Activated T-helper 9 cell treated with anti-CD3 and anti-CD28 coated beads, Interleukin-2, amount 50 U/mL, for 16 hours (primary cell): Measurements from ENCODE around the gene BCL11B.

ENCODE experiments used
- DNase-seq: peaks from one replicate; pipeline ENCODE4 v3.0.0-alpha.2; 2020; ENCODE audit warnings: low read depth

BCL11B gene

DNA sequence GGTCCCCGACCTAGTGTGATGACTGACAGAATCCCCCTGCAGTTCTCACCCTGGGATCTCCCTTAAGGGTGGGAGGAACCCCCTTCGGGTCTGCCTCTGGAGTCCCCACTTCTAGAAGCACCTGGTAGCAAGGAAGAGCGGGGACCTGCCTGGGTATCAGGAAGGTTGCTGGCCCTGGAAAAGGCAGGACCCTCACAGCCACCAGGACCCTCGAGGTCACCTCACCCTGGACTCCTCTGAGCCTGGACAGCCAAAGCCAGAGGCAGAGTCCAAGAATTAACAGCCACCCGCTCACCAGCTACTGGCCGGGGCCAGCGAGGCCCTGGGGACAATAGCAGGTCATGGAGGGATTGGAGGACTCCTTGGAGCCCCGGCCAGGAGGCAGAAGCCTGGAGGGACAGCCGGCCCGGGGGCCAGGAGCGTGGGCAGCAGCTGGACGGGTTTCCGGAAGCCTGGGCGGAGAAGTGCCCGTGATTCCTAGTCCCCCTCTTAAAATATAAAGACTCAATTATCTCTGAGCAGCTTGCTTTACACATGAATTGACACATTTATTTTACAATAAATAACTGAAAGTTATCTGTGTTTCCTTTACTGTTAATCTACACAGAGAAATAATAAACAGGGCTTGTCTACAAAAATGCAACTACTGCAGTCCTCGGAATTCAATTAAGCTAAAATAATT, 17.5 kb downstream of the BCL11B start:
- no peak for DNase-seq

DNA sequence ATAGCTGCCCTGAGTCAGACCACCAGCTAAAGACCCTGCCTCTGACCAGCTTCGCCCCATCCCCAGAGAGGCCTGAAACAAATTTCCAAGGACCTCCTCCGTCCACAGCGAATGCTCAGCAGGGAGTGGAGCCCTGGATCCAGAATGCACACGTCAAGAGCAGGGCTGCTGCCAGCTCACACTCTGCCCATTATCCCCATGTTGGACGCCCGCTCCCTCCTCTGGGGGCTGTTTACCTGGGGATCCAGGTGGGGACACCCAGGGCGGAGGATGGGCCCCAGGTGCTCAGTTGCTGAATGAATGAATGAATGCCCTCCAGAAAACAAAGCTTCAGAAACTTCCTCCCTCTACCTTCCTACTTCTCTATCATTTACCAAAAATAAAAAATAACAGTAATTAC, 18.1 kb downstream of the BCL11B start:
- DNase-seq: no peak

DNA sequence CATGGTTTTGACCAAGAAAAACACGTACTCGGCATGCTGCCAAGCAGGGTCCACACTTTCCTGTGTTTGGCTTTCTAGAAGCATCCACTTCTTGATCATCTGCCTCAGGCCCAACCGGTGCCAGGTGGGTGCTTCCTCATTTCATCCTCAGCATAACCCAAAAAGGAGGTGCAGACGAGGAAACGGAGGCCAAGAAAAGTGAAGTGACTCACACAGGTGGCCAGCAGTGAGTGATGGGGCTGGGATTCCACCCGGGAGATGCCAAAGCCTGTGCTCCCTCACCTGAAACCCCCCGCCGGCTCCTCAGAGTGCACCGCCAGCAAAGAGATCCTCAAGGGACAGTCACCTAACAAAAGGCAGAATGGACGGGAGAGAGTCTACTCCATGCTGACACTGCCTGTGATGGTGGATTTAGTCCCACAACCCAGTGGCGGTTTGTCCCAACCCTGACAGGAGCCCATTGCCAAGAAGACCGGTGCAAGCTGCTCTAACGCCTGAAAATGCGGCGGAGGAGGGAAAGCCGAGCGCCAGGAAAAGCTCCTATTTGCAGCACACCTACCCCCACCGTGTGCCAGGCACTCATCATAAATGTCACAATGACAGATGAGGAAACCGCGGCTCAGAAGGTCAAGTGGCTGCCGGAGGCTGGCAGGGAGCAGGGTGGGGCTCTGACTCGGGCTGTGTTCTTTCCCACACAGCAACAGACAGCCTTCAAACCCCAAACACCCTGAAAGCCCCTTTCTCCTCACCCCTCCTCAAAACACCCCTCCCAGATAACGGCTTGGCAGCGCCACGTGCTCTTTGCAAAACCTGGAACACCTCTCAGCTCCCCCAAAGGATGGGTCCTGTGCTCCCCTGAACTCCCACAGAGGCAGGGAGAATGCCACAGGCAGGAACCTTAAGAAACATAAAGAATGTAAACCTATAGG, 18.8 kb downstream of the BCL11B start:
- DNase-seq: no peak

DNA sequence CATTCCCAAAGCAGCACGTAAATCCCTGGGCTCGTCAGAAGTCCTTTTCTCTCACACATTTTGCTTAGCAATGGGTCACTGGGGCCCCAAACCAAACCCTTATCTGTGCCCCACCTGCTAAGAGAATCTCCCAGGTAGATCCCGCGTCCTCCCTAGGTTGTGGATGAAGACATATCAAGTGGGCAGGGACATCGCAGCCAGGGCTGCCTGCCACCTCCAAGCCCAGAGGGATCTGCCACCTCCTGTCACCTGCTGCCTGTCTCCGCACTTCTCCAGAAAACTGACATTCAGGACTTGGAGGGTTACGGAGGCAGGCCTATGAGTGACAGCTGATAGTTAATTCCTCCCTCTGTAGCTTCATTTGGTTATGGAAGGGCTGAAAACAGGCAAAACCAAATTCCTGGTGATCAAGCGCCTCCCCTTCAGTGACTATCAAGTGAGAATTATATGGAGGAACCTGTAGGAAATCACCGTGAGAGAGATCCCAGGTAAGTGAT, 19.5 kb downstream of the BCL11B start:
- DNase-seq: no peak

DNA sequence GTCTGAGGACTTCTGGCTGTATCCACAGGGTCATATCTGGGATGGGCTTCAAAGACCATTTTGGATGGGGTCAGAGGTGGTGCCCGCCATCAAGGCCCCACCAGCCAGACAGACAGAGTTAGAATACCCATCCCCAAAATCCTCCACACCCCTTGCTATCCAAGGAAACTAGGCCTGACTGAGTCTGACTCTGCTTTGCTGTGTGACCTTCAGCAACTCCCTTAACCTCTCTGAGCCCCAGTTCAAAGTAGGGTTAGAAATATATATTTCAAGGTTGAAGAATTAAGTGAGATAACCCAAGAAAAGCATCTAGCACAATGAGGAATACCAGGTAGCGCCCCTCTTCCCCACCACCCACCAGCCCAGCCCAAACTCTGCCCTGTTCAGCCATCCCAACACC, 20.3 kb downstream of the BCL11B start:
- DNase-seq: no peak

DNA sequence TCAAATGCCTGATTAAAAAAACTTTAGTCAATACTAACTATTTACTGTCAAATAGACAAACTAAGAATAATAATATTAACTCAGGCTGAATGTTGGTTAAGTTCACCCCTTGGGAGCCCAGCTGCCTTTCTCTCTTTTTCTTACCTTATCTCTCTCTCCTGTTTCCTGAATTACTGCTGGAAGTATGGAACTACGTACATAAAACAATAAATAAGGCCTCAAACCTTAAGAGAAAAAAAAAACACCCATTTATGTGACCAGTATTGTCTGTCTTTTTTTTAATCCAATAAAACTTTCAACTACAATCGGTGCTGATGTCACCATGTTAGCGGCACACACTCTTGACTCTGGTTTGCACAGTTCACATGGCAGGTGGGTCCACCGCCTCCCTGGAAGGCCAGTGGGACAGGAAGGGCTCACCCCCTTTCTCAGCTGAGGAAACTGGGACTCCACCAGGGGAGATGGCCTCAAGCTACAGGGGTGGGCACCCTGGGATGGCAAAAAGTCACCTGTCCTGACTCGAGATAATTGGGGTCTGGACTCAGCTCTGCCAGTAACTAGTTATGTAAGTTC, 21.3 kb downstream of the BCL11B start:
- no peak for DNase-seq

DNA sequence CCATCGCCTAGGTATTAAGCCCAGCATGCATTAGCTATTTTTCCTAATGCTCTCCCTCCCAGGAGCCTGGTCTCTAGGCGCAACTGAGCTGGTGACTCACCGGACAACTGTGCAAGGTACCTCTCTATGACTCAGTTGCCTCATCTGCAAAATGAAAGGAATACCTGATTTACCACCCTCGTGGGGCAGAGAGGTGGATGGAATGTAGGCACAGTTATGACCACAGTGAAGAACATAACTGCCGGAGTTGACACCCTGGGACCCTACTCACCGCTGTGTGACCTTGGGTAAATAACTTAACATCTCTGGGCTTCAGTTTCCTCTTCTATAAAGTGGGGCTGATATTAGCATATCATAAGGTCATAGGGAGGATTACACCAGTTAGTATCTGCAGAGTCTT, 22.6 kb downstream of the BCL11B start:
- no peak for DNase-seq

DNA sequence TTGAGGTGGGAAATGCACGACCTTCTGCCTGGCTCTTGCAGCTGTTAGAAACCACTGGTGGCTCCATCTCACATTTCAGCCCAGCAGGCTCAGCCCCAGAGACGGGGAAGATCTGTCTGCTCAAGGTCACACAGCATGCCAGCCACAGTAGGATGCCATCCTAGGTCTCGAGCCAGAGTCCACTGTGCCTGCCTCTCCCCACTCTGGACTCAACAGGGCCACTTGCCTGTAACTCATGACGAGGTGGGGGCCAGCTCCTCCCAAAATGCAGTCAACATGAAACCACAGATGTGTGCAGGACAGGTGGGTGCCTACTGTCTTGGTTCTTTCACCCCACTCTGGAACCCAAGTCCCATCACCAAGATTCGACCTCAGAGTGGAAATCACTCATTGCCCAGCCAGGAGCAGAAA, 23.2 kb downstream of the BCL11B start:
- no peak for DNase-seq

DNA sequence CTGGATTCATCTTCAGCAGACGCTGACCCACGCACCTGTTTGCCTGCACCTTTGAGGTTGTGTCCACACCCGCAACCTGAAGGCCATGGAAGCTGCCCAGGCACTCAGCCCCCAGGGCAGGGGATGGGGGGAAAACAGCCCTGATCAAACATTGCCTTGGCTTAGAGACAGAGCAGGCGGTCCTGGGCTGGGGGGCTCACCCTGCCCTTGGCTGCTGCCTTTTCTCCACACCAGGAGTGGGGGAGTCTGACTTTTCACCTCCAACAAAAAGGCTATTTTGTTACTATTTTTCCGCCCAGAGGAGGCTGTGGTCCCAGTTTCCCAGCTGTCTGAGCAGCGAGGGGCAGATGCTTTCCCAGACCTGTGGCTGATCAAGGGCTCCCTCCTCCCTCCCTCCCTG, 24.2 kb downstream of the BCL11B start:
- no peak for DNase-seq

DNA sequence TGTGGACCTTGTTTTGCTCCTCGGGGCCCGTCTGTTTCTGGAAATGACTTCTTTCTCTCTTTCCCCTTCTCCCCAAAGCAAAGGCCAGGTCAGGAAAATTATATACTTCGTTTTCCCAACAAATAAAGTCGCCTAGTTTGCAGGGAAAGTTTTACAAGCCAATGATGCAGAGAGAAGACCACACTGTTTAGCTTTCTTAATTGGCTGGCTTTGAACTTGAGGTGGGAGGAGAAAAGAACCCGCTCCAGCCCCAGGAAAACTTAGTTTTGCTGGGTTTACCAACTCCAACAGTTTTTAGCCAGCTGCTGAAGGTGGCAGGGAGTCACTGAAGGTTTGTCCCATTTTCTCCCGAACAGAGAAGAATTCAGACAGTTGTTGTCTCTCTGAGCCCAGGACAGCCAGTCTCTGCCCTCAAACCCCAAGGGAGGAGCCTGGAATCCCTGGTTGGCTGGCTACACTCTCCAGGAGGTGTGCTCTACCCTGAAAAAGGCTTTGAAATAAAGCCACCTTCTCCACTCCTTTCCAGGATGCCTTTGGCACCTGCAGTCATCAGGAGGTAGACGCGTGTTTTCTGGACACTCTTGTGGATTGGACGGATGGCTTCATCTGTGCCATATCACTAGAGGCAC, 24.8 kb downstream of the BCL11B start:
- no peak for DNase-seq

DNA sequence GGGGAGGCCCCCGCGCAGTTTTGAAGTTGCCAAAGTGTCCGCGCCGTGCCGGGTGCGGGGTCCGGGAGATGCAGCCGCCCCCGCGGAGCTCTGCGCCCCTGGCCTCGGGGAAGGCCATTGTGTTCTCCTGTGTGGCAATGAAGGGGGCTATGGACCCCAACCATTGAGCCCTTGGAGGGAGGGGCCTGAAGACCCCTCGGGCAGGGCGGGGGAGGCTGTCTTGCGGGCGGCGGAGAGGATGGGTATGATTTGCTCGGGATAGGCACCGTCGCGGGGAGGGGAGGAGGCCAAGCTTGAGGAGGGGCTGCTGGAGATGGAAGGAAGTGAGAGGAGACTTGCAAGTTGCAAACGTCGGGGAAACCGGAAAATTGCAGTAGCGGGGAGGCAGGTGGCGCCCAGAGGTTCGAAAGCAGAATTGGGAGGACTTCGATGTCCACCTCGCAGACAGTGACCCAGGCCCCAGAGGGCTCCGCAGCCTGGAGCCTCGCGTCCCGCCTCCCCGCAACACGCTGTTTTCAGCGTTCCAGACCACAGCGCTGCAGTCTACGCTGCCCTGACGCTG, 25.4 kb downstream of the BCL11B start:
- no peak for DNase-seq

DNA sequence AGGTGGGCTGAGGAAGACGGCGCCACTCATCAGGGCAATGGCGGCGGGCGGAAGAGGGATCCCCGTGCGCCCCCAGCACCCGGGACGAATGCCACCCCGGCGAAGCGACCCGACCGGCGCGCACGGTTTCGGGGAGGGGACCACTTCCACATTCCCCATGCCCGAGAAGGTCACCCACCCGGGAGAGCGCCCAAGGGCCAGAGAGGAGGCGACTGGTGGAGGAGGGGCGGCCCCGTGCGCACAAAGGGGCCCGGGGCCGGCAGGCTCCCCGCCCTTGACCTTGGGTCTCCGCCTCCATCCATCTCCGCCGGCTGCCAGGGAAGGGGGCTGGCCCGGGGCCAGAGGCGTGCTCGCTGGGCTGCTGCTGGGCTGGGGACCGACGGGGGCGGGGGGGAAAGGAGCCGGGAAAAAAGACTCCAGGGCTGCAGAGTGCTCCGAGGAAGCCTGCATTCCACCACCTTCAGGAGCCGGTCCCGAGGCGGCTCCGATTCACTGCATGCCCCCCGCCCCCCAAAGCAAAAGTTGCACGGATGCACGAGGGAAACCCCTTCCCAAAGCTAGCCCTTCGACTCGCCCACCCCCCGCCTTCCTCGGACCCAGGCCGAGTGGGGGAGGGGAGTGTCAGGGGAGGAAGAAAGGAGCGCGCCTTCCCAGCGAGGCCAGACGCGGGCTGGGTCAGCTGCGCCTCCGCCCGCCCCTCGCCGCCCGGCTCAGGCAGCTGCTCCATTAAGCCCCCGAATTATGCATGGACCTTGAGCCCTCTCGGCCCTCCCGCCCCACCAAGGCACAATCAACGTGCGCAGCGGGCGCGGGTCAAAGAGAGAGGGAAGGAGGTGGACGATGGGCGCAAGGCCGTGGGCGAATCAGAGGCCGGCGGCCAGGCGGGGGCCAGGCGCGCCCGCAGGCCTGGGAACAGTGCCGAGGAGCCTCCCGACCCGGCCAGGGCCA, 26.2 kb downstream of the BCL11B start:
- DNase-seq: no peak

DNA sequence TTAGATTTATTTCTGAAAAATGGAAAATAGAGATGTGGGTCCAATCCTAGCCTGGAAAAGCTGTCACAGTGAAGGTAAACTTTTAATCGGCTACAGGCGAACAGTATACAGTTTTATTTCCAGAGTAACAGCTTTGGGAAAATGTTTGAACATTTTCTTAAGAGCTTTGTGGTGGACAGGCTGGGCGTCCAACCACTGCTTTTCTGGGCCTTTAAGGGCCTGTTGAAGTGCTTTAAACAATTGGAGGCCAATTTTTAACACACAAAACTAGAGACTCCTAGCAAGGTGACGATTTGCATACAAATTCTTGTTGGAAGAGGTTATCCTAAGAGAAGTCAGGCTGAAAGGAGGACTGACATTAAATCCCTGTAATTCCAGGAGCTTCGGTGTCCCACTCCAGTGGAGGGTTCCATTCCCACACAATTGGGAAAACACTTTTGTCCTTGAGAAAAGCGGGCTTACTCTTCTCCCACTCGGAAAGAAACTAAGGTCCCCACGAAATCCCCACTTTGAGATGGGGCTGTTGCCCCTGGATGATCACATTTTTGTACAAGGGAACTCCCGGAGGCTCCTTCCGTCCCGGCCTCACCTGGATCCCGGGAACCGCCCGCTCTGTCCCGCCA, 26.9 kb downstream of the BCL11B start:
- no peak for DNase-seq

DNA sequence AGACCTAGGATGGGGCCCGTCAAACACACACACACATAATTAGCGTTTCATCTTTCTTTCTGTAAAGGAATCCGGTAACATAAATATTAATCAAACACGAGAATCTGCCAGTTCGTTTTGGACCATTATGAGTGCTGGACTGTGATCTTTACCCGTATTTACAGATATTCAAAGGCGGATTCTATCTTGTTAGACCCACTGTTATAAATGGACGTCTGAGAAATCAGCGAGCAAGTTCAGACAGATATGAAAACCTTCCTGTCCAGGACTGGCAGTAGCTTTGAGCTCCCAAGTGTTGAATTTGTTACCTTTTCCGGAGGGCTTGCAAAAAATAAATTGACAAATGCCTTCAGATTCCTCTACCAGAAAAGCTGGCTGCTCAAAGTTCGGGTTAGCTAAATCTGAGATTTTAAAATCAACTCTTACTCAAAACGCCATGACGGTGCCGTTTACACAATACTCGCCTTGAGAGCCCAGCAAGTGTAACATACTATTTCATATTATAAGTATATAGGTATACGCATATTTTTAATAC, 27.6 kb downstream of the BCL11B start:
- no peak for DNase-seq

DNA sequence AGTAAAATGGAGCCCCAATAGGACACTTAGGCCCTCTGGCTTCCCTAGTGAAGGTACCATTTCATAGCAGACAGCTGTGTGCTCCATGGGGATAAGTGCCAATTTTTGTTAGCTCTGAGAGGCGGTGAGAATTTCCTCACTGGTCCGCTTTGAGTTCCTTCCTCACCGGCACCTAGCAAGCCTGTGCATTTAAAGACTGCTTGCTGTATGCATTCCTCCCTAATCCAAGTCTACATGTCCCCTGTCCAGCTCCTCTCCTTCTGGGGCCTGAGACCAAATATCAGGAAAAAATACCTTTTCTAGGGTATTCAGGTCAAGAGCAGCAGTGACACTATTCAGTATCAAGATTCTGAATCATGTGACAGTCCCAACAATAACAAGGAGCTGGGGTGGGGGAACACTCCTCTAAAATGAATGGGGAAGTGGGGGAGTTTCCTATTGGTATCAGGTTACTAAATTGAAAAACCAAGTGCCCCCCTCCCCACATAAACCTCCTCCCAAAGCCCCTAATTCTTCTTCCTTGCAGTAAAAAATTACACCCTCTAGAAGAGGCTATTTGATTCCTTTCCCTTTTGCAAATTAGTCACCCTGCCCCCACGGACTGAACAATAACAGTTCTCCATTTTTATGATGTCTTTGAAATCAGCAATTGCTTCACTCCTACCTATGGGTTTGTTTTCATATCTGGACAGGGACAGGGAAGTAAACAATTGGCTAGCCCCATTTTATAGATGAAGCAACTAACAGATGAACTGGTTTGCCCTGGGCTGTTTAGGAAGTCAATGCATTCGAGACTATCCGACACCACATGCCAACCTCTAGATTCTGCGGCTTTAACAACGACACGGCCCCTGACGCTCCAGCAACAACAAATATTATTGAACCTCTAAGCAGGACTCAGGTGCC, 28.9 kb downstream of the BCL11B start:
- no peak for DNase-seq

DNA sequence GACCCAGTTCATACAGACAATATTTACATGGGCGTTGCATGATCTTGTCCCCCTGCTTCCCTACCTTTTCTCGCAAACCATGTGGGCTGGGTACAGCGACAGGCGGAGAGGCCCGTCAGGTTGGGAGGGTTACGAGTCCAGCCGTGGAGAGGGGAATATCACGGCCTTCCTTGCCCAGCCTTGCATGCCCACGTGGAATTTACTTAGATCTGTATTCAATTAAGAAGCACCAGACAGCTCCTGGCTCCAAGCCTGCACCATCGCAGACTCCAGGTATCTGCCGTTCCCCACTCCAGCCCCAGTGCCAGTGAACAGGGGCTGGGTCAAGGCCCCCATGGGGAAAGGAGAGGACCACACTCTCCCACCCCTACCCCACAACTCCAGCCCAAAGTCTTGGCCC, 29.8 kb downstream of the BCL11B start:
- no peak for DNase-seq

DNA sequence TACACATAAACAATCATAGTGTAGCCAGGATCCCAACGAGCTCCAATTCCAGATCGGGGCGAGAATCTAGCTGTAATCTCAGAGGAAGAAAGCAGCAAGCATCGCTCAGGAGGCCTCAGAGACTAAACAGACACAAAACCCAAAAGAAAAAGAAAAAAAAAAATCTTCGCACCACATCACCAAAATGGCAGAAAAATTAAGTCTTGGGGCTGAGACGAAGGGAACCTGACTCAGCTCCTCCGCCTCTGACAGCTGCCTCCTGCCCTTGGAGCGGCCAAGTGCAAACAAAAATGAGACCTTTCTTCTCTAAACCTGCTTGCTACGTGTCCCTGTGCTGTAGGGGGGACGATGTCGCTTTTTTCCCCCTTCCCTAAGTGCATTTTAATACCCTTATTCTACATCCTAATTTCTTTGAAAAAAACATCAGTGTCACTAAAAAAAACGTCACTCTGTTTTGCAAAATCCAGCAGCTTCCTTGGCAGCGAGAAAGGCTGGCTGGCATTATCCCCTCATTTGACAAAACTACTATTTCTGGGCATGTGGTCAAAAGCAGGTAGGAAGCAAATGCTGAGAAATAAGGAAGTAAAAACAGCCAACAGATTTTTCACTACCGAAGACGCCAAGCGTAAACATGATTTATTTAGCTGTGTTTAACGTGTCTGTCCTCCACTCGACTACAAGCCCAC, 30.5 kb downstream of the BCL11B start:
- DNase-seq: no peak

DNA sequence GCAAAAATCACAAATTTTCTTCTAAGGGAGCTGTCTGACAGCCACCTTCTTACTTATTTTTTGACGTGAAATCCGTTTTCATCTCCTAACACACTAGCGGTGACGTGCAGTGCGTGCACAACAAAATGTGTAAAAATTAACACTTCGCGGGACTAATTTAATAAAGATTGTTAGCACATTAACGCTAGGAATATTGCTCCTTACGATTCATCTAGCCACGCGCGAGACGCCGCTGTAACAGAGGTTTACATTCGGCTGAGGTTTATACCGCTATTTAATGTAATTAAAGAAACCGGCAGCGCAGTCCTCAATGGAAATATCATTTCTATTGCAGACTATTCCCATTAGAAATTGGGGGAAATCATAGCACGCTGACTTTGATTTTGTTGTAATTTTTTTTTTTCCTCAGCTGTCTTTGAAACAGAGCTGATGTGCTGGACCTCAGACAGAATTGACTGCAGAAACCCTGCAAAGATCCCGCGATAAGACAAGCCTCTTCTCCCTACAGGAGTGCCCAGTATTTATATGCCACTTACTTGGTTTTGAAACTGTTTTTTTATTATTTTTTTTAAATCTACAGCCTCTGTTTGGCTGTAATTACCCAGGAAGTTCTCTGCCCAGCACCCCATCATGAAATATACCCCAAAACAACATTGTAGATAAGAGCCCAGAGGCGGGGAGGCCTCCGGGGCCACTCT, 31.2 kb downstream of the BCL11B start:
- DNase-seq: no peak
